Osteocyte (in vitro differentiated cells): ENCODE results near the gene LCK. TPM values are rescaled to one million over a fixed set of nuclear protein-coding genes. Genes with fewer than 3 reads are reported as not detected.

ENCODE experiments used
- DNase-seq: peaks from one replicate; pipeline ENCODE4 v3.0.0; 2021; ENCODE audit warnings: mixed read lengths; ENCODE audit not compliant: unreplicated experiment; ENCODE audit errors: extremely low spot score
- H3K27ac Mint-ChIP-seq: one replicate; pipeline ENCODE4 v1.8.0; 2021; ENCODE audit warnings: mild to moderate bottlenecking, mixed read lengths; ENCODE audit not compliant: unreplicated experiment
- H3K27me3 Mint-ChIP-seq: one replicate; pipeline ENCODE4 v1.8.0; 2021; ENCODE audit warnings: mixed read lengths; ENCODE audit not compliant: unreplicated experiment
- H3K36me3 Mint-ChIP-seq: one replicate; pipeline ENCODE4 v1.8.0; 2021; ENCODE audit warnings: mixed read lengths; ENCODE audit not compliant: unreplicated experiment
- H3K4me1 Mint-ChIP-seq: one replicate; pipeline ENCODE4 v1.8.0; 2021; ENCODE audit warnings: mixed read lengths; ENCODE audit not compliant: unreplicated experiment
- H3K4me3 Mint-ChIP-seq: one replicate; pipeline ENCODE4 v1.8.0; 2021; ENCODE audit warnings: mild to moderate bottlenecking, moderate library complexity, mixed read lengths; ENCODE audit not compliant: unreplicated experiment
- H3K9me3 Mint-ChIP-seq: one replicate; pipeline ENCODE4 v1.8.0; 2021; ENCODE audit warnings: mixed read lengths; ENCODE audit not compliant: unreplicated experiment
- CTCF ChIP-seq: fragments of 200-600 bp; sonication (generic); IDR thresholded peaks from 2 replicates; pipeline ENCODE4 v1.5.0; 2021; ENCODE audit warnings: antibody characterized with exemption, mild to moderate bottlenecking, moderate library complexity
- total RNA-seq: library from RNA; stranded (reverse); gene quantifications from 2 replicates; pipeline ENCODE4 v1.2.1, GENCODE V29; 2021

LCK gene
- total RNA-seq, 1 donor from 2014 or later = not detected

GRCh38 chr1:32272557-32273390, 21.7 kb downstream of the LCK start:
- H3K27me3 Mint-ChIP-seq = peaks cover 16% of the 10 kb centered on the region
- no peaks in the 10 kb centered on the region for H3K9me3 Mint-ChIP-seq
- H3K36me3 Mint-ChIP-seq = no peaks in the 10 kb centered on the region
- no peak overlapping the region for H3K27ac Mint-ChIP-seq
- H3K4me1 Mint-ChIP-seq = peaks cover 5% of the 10 kb centered on the region
- no peak overlapping the region for H3K4me3 Mint-ChIP-seq
- TF ChIP-seq CTCF = no peak
- no peak for DNase-seq

GRCh38 chr1:32273391-32274208, 22.5 kb downstream of the LCK start:
- no peak overlapping the region for H3K27ac Mint-ChIP-seq
- no peak for DNase-seq

GRCh38 chr1:32274646-32275340, 23.7 kb downstream of the LCK start:
- Mint-ChIP-seq H3K4me3 (no peak overlapping the region), H3K27ac (no peak overlapping the region), H3K9me3 (no peaks in the 10 kb centered on the region), H3K36me3 (no peaks in the 10 kb centered on the region), H3K27me3 (peaks cover 18% of the 10 kb centered on the region), H3K4me1 (peaks cover 5% of the 10 kb centered on the region)
- TF ChIP-seq CTCF = no peak
- DNase-seq = no peak

More at GRCh38 chr1:32273391-32274208, 22.5 kb downstream of the LCK start:
- Mint-ChIP-seq H3K4me3 (no peak overlapping the region), H3K9me3 (no peaks in the 10 kb centered on the region), H3K4me1 (peaks cover 5% of the 10 kb centered on the region), H3K27me3 (peaks cover 16% of the 10 kb centered on the region), H3K36me3 (no peaks in the 10 kb centered on the region)
- no peak for TF ChIP-seq CTCF

GRCh38 chr1:32275424-32275823, 24.4 kb downstream of the LCK start:
- no peak for DNase-seq
- H3K9me3 Mint-ChIP-seq = no peaks in the 10 kb centered on the region
- peaks cover 18% of the 10 kb centered on the region for H3K27me3 Mint-ChIP-seq
- peaks cover 5% of the 10 kb centered on the region for H3K4me1 Mint-ChIP-seq
- TF ChIP-seq CTCF = no peak
- H3K36me3 Mint-ChIP-seq = no peaks in the 10 kb centered on the region
- no peak overlapping the region for H3K27ac Mint-ChIP-seq
- no peak overlapping the region for H3K4me3 Mint-ChIP-seq
